PFSK-1 (cell line): ENCODE measurements around the gene PCIF1.

Experiments
- POLR2AphosphoS5 ChIP-seq: IDR thresholded peaks from 2 replicates; pipeline ENCODE4 v1.6.1; 2012; ENCODE audit warnings: low read depth, mild to moderate bottlenecking, control low read depth, low read length, moderate library complexity
- TAF1 ChIP-seq: IDR thresholded peaks from 2 replicates; pipeline ENCODE4 v1.6.1; 2012; ENCODE audit warnings: low read length, control low read depth, borderline replicate concordance; ENCODE audit not compliant: insufficient read depth

DNA sequence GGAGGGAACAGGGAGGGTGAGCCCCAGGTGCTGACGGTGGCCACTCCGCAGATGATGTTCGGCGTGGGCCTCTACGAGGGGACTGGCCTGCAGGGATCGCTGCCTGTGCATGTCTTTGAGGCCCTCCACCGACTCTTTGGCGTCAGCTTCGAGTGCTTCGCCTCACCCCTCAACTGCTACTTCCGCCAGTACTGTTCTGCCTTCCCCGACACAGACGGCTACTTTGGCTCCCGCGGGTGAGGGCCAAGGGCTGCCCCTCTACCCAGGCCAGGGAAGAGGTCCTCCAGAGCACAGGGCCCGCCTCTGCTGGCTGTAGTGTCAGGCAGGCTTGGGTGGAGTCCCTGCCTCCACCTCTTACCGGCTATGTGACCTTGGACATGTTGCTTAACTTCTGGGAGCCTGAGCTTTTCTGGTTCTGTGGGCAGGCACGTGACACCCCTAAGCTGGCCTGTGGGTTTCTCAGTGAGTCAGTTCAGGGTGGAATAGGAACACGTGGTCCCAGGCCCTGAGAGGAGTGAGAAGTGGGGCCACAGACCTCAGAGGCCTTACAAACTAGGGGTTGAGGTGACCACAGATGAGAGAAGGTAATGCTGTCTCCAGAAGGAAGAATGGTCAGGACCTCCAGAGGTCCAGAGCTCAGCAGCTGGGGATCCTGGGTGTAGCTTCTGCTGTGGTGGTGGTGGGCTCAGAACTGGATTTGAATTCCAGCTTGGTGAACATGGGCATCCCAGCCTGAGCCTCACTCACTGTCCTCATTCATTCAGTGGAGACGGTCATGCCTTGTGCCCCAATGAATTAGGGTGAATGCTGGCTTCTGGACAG, 11.9 kb downstream of the PCIF1 start:
- TF ChIP-seq POLR2AphosphoS5, result no peak
- no peak for TF ChIP-seq TAF1
